Suprapubic skin (tissue), 4 donors: ENCODE measurements around the gene CHST12. TPM values are rescaled to one million over a fixed set of nuclear protein-coding genes. Genes with fewer than 3 reads are reported as not detected.

Source experiments
- DNase-seq, 2 donors: peaks; one replicate each; pipeline ENCODE4 v3.0.0-alpha.2; 2019; ENCODE audit warnings: low spot score in 2 of 2
- H3K27ac ChIP-seq: fragments of 200-600 bp; sonication (generic); one replicate; pipeline ENCODE4 v1.5.1; 2019
- H3K27me3 ChIP-seq: fragments of 200-600 bp; sonication (generic); one replicate; pipeline ENCODE4 v1.5.1; 2019
- H3K36me3 ChIP-seq: fragments of 200-600 bp; sonication (generic); one replicate; pipeline ENCODE4 v1.5.1; 2019
- H3K4me1 ChIP-seq: fragments of 200-600 bp; sonication (generic); one replicate; pipeline ENCODE4 v1.5.1; 2019
- H3K4me3 ChIP-seq: fragments of 200-600 bp; sonication (generic); one replicate; pipeline ENCODE4 v1.5.1; 2019; ENCODE audit warnings: mild to moderate bottlenecking
- H3K9me3 ChIP-seq: fragments of 200-600 bp; sonication (generic); one replicate; pipeline ENCODE4 v1.5.1; 2019
- EP300 ChIP-seq: sonication (generic); formaldehyde crosslinking; IDR thresholded peaks from one replicate; pipeline ENCODE4 v1.6.1; 2017; ENCODE audit warnings: antibody characterized with exemption
- POLR2A ChIP-seq, 2 donors: fragments of 450-650 bp; IDR thresholded peaks; one replicate each; pipeline ENCODE4 v1.6.1; 2017; ENCODE audit warnings: antibody characterized with exemption in 2 of 2, mild to moderate bottlenecking in 2 of 2, moderate library complexity in 2 of 2
- POLR2AphosphoS5 ChIP-seq, 3 donors: sonication (generic); formaldehyde crosslinking; IDR thresholded peaks; one replicate each; pipeline ENCODE4 v1.6.1; 2017; ENCODE audit warnings: antibody characterized with exemption in 3 of 3
- WGBS: methylation state at CpG from one replicate; pipeline ENCODE4 v1.1.5; 2018; 5-methylcytosine and 5-hydroxymethylcytosine counted together
- total RNA-seq, 4 donors: library from RNA; depleted of rRNA; stranded (reverse); fragments of >200 nt; gene quantifications; one replicate each; pipeline ENCODE4 v1.1.0, GENCODE V29; 2016
- TF ChIP-seq, protein P1 (sequence below), 2 donors: fragments of 200-600 bp in 1 of 2; fragments of 450-650 bp in 1 of 2; sonication (generic) in 1 of 2; IDR thresholded peaks; one replicate each; pipeline ENCODE4 v1.5.1; 2016 to 2019; ENCODE audit warnings: antibody characterized with exemption in 2 of 2, mild to moderate bottlenecking in 1 of 2, moderate library complexity in 1 of 2

The CHST12 gene
- total RNA-seq, 4 donors from 2014 or later = 9.9 to 55.8 (median 24.5) TPM

GRCh38 chr7:2494191-2495130 is 91.0 kb downstream of the CHST12 start:
- WGBS = 74% methylated on average over 13 of the region's 32 CpGs
- H3K27ac ChIP-seq = no peak overlapping the region
- H3K4me3 ChIP-seq = no peak overlapping the region
- no peaks in the 10 kb centered on the region for H3K9me3 ChIP-seq
- DNase-seq = no peak
- H3K27me3 ChIP-seq = peaks cover 22% of the 10 kb centered on the region
- TF ChIP-seq EP300 (no peak), POLR2AphosphoS5 (IDR thresholded peaks at IDR 0.05) (no peak), POLR2A (IDR thresholded peaks at IDR 0.05) (no peak)
- TF ChIP-seq, protein P1, sequence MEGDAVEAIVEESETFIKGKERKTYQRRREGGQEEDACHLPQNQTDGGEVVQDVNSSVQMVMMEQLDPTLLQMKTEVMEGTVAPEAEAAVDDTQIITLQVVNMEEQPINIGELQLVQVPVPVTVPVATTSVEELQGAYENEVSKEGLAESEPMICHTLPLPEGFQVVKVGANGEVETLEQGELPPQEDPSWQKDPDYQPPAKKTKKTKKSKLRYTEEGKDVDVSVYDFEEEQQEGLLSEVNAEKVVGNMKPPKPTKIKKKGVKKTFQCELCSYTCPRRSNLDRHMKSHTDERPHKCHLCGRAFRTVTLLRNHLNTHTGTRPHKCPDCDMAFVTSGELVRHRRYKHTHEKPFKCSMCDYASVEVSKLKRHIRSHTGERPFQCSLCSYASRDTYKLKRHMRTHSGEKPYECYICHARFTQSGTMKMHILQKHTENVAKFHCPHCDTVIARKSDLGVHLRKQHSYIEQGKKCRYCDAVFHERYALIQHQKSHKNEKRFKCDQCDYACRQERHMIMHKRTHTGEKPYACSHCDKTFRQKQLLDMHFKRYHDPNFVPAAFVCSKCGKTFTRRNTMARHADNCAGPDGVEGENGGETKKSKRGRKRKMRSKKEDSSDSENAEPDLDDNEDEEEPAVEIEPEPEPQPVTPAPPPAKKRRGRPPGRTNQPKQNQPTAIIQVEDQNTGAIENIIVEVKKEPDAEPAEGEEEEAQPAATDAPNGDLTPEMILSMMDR (IDR thresholded peaks at IDR 0.05) = no peak
- H3K4me1 ChIP-seq = peaks cover 22% of the 10 kb centered on the region
- H3K36me3 ChIP-seq = no peaks in the 10 kb centered on the region

- TF ChIP-seq POLR2A (IDR thresholded peaks at IDR 0.05) (no peak), POLR2AphosphoS5 (IDR thresholded peaks at IDR 0.05) (no peak), EP300 (no peak)
- TF ChIP-seq, protein P1 (IDR thresholded peaks at IDR 0.05) = no peak
Observed at GRCh38 chr7:2495418-2496299, 92.2 kb downstream of the CHST12 start.

DNA sequence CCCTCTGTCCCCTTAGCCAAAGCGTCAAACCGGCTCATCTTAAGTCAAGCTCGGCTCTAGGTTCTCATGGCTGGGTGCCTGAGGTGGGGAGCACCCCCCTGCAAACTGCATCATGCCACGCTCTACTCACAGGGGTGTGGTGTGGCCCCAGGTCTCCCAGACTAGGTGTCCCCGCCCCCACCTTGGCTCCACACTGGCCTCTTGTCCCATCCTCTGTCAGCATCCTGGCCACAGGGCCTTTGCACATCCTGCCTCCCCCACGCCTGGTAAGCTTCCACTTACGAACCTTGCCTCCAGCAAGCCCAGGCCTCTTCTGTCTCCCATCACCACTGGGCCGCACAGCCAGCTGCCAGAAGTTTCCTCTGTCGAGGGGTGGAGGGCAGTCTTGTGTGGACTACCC is 93.0 kb downstream of the CHST12 start:
- Histone ChIP-seq H3K36me3 (no peaks in the 10 kb centered on the region), H3K27ac (no peak overlapping the region), H3K27me3 (peaks cover 22% of the 10 kb centered on the region), H3K9me3 (no peaks in the 10 kb centered on the region), H3K4me3 (no peak overlapping the region), H3K4me1 (peaks cover 14% of the 10 kb centered on the region)
- 92% methylated on average over 9 of the region's 9 CpGs for WGBS
- DNase-seq = no peak
- TF ChIP-seq EP300 (no peak), POLR2A (IDR thresholded peaks at IDR 0.05) (no peak), POLR2AphosphoS5 (IDR thresholded peaks at IDR 0.05) (no peak)
- TF ChIP-seq, protein P1 (IDR thresholded peaks at IDR 0.05) = no peak

More at GRCh38 chr7:2495418-2496299, 92.2 kb downstream of the CHST12 start:
- no peak overlapping the region for H3K27ac ChIP-seq
- WGBS = 68% methylated on average over 20 of the region's 25 CpGs
- no peaks in the 10 kb centered on the region for H3K36me3 ChIP-seq
- H3K9me3 ChIP-seq = no peaks in the 10 kb centered on the region
- peaks cover 22% of the 10 kb centered on the region for H3K27me3 ChIP-seq
- H3K4me3 ChIP-seq = no peak overlapping the region
- no peak for DNase-seq
- H3K4me1 ChIP-seq = peaks cover 14% of the 10 kb centered on the region

GRCh38 chr7:2497065-2497464 is 93.7 kb downstream of the CHST12 start:
- TF ChIP-seq POLR2AphosphoS5 (IDR thresholded peaks at IDR 0.05) (no peak), EP300 (no peak), POLR2A (IDR thresholded peaks at IDR 0.05) (no peak)
- TF ChIP-seq, protein P1 (IDR thresholded peaks at IDR 0.05) = no peak
- WGBS = 100% methylated on average over 3 of the region's 3 CpGs
- Histone ChIP-seq H3K9me3 (no peaks in the 10 kb centered on the region), H3K4me1 (peaks cover 14% of the 10 kb centered on the region), H3K4me3 (no peak overlapping the region), H3K36me3 (no peaks in the 10 kb centered on the region), H3K27me3 (peaks cover 22% of the 10 kb centered on the region), H3K27ac (no peak overlapping the region)
- no peak for DNase-seq
